Central memory CD4-positive, alpha-beta T cell (primary cell): ENCODE measurements around the gene RASA3.
"Not testable (repeated sequence)": the region's sequence is repeated elsewhere in the genome, so short reads cannot be mapped to it uniquely, and the experiment has no call there.

Experiments
- DNase-seq: peaks from one replicate; pipeline ENCODE4 v3.0.0; 2022

Gene RASA3

DNA sequence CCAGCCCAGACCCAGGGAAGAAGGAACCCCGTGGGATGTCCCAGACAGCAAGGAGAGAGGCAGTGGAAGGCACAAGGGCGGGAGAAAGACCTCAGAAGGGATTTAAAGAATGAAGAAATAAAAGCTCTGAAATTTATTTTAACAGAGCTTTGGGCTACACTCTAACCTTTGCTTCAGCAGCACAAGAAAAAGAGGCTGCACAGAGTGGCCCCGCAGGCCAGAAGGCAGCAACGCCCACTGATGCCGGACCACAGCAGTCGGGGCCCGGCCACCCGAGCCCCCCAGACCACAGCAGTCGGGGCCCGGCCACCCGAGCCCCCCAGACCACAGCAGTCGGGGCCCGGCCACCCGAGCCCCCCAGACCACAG is 33.8 kb downstream of the RASA3 start:
- DNase-seq, result not testable (repeated sequence)

DNA sequence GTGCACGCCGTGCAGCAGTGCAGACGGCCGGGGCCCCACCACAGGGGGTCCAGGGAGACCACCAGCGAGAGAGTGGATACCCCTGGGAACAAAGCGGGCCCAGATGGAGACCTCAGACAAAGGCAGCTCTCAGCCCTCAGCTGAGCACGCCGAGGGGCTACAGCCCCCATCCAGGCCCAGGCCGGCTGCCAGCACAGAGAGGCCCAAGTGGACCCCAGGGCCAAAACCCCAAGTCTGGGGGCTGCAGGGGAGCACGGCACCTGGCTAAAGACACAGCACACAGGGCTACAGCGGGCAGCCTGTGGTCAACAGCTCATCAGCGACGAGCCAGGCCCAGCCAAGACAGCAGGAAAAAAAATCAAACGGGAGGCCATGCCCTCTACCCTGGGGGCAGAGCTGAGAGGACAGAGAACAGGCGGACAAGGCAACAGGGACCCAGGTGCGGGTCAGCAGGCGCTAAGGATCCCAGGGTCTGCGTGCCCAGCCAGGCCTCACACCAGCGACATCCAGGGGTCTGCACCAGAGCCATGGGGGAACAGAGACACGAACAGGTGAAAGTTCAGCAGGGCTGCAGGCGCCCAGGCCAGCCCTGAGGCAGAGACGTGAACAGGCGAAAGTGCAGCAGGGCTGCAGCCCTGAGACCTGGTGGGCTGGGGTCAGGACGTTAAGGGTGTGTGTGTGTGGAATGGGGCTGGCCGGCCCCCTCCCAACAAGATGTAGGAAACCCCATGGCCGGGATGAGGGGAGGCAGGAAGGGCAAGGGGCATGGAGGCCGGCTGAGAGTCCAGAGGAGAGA is 34.3 kb downstream of the RASA3 start:
- DNase-seq, result no peak

DNA sequence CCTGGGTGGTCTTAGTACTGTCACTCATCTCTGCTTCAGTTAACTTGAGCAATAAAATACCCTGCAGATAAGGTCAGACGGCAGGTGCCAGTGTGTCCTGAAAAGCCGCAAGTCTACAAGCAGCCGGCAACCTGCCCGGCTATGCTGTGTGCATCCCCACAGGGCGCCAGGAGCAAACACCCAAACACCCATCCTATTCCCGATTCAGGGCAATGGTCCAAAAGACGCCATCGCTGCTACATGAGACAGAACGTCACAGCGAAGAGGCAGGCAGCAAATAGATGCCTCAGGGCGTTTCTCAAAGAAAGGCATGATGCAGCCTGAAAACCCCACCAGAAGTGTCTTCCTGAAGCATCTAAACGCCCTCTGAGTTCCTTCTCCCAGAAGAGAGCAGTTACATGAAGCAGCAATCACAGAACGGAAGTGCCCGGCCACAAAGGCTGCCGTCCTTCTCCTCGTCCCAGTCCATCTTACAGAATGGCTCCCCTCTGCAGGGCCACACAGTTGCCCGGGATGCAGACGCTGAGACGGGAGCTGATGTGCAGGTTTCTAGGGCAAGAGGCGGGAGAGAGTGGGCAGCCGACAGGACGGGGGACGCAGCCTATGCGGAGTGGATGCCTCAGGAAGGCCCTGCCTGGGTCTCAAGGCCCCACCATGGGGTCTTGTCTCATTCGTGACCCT is 35.1 kb downstream of the RASA3 start:
- DNase-seq, result no peak

DNA sequence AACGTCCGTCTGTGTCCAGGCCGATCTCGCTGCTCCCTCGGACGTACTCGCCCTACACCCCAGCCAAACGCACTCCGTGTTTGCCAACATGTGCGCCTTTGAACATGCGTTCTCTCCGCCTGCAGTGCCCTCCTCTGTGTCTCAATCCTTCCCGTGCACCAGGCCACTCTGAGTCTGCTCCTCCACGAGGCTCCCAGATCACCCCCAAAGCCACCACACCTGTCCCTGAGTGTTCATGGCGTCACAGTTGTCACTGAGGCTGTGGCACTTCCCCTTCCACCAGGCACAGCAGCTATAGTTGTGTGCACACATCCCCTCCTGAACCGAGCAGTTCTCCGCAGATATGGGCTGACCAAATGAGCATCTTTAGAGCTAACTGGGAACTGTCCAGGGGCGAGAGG is 35.6 kb downstream of the RASA3 start:
- DNase-seq, result no peak

DNA sequence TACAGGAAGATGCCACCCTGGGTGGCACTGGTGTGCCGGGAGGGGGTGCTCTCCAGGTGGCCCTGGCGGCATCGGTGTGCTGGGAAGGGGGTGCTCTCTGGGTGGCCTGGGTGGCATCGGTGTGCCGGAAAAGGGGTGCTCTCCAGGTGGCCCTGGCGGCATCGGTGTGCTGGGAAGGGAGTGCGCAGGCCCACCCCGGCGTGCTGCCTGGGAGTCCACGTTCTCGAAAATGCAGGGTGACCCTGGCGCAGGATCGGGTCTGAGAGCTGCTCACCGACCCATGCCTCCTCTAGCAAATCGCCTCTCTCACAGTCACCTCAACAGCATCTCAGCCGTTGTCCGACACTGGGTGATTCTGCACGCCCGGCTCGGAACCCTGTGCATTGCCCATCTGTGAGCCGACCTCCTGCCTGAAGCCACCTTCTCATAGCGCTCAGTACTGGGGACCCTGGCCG is 36.4 kb downstream of the RASA3 start:
- no peak for DNase-seq

DNA sequence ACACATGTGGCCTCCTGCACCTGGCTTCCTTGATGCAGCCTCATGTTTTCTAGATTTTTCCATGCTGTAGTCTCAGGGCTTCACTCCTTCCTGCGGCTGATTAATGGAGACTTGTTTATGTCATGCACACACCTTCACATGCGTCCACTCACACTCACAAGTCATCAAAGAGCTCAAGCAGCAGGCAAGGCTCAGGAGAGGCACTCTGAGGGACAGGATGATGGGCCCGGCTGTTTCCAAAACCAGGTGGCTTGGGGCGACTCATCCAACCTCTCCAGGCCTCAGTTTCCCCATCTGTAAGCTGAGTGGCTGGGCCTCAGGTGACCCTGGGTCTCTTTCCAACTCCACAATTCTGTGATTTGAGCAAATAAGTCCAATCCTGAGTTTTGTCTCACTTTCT is 36.9 kb downstream of the RASA3 start:
- no peak for DNase-seq

DNA sequence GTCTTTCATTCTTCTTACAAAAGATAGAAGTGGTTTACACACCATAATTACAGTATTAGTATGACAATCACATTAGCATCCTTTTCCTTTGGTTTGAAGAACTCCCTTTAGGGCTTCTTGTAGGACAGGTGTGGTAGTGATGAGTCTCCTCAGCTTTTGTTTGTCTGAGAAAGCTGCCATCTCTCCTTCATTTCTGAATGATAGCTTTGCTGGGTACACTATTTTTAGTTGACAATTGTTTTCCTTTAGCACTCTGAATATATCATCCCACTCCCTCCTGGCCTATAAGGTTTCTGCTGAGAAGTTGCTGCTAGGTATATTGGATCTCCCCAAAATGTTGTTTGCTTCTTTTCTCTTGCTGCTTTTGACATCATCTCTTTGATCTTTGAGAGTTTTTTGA is 39.3 kb downstream of the RASA3 start:
- no peak for DNase-seq

DNA sequence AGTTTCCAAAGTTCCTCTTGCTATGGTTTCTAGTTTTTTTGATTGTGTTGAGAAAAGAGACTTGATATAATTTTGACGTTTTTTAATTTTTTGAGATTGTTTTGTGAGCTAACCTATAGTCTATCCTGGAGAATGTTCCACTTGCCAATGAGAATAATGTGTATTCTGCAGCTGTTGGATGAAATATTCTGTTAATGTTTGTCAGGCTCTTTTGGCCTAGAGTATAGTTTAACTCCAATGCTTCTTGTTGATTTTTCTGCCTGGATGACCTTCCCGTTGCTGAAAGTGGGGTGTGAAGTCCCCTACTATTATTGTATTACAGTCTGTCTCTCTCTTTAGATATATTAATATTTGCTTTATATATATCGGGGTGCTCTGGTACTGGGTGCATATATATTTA is 40.0 kb downstream of the RASA3 start:
- DNase-seq, result no peak

DNA sequence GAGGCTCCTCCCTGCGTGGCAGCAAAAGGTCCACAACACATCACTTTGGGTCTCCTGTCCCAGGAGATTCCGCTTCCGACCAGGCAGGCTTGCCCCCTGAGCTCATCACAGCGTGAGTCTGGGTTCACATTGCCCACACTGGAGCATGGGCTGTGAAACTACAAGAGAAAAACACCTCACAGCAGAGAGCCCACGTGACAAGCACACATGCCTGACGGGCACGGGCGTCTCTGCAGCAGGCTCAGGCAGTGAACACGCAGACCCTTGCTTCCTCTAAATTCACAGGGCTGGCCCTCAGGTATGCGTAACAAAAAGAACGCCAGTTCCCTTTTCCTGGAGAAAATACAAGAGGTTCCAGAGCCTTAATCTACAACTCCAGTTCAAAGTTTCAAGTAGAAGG is 41.9 kb downstream of the RASA3 start:
- DNase-seq, result no peak

DNA sequence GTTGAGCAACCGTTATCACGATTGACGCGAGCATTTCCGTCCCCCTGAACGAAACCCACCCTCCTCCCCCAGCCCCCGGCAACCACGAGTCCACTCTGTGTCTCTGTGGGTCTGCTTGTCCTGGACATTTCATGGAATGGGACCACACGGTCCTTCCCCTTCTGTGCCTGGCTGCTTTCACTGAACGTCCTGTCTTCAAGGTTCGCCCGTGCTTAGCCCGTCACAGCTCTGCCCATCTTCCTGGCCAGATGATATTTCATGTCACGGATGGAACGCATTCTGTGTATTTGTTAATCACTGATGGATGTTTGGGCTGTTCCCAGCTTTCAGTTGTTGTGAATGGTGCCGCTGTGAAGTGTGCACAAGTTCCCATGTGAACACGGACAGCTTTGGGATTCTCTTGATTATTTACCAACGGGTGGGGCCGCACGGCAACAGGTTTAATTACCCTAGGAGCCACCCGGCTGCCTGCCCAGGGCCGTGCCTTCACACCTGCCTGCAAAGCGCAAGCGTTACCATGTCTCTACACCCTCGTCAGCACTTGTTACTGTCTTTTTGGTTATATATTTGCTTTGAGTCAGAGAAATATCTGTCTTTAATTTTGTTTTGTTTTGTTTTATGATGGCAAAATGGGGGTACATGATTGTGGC is 42.5 kb downstream of the RASA3 start:
- no peak for DNase-seq

DNA sequence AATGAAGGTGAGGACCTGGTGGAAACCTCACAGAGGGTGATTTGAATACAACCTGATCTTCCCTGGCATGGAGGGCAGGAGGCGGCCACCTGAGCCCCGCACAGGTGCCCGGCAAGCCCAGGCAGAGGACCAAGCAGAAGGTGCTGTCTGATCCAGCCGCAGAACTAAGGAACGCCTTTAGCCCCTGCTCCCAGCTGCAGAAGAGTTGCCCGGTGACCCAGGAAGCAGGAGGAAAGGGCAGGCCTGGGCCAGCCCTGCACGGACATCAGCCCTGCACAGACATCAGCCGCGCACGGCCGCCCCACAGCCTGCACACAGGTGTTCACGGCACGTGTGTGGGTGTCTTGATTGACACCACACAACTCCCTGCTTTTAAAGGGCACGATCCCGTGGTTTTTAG is 43.1 kb downstream of the RASA3 start:
- DNase-seq, result no peak

DNA sequence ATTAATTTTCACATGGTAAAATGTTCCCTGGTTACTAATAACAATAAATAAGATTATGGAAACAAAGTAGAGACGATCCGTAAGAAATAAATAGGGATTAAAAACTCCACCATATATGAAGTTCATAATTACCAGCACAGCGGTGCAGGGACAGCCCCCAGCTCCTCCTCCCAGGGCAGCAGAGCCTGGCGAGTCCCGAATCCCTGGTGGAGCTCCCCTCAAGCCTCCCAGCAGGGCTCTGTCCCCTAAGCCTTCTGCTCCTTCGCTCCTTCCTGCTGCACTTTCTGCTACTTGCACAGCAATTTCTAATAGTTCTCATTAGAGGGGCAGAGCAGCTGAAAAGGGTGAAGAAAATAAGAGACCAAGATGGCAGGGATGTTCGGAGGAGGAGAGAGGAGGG is 43.6 kb downstream of the RASA3 start:
- no peak for DNase-seq

DNA sequence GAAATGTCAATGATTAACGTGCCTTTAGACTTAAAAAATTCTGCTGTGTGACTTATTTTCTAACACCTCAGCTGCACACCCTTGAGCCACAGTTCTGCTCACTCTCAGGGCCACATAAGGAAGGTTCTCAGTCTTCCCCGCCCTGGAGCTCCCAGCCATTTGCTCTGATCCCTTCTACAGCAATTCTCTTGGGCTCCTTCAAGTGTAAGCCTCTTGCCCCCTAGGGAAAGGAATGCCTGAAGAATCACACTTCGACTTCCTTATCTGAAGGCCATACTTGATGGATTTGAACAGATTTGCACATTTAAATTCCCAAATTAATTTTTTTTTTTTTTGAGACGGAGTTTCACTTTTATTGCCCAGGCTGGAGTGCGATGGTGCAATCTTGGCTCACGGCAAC is 44.2 kb downstream of the RASA3 start:
- DNase-seq, result no peak

DNA sequence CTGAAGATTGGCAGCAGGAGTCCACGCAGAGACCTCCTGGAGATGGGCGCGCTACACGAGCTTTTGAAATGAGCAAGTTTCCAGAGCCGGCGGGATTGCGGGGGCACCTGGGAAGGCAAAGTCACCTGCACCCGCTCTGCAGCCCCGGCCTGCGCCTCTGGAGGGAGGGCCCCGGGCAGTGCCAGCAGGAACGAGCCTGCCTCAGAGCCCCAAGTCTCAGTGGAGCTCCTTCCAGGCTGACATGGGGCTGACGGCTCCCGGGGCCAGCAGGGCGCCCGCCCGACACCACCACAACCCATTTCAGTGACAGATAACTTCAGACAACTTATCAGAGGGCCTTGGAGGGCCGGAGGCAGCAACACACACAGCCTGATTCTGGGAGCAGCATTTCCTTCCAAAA is 45.0 kb downstream of the RASA3 start:
- DNase-seq, result no peak

DNA sequence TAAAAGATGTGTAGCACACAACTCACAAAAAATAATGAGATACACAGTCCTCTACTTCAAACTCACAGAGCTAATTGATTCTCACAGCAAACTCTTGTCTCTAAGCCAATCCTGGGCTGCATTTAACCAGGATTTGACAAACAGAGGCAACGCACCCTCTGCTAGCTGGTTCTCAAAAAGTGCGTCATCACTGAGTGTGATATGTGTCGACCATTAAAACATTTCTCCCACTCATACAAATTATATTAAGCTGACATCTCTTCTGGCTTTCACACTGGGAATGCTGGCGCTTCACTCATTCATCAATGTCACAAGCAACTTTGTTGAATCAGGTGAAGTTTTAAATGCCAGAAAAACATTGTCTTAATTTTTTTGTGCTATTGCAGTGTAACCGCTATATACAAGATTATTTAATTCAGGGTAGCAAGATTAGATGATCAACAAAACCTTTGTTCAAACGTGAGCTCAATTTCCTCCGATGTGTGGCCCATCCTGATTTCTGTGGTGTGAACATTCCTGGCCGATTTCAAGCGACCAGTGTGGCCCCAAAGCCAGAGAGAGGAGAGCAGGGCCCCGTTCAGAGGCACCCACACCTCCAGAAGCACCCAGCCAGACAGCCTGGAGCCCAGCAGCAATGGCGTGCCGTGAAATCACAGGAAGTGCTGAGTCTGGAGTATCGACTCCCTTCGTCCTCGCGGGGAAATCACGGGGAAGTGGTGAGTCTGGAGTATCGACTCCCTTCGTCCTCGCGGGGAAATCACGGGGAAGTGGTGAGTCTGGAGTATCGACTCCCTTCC is 49.4 kb downstream of the RASA3 start:
- DNase-seq, result no peak

DNA sequence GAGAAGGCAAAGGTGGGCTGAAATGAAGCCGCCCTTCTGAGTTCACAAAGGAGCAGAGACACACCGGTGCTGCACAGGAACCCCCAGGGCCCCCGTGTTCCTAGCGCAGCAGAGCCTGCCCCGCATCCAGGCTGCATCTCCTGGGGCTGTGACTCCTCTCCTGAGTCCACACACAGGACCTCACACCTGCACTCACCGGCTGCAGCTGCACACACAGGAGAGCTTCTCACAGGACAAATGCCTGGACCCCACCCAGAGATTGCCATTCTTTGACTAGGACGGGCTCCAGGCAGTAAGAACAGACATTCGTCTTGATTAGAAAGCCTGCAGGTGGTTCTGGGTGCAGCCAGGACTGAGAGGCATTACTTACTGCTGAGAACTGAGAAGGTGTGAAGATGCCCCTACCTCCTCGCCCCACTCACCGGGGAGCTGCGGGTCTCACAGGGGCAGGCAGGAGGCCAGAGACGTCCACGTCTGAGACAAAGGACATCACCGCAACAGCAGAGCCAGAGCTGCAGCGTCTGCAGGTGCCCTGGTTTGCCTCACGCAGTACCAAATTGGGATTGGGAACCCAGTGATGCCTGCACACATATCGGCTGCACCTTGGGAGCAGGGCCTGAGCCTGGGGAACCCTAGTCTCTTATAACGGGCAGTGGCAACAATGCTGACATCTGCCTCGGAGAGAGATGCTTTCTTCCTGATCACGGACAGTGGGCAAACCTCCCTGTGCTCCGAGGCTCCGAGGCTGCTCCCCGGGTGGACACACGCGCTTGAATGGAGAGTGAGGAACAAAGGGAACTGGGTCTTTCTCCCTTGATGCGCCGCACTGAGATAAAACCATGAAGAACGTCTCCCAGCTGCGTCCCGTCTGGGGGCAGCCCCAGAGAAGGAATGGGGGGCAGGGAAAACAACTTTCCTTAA is 50.4 kb downstream of the RASA3 start:
- DNase-seq, result no peak

DNA sequence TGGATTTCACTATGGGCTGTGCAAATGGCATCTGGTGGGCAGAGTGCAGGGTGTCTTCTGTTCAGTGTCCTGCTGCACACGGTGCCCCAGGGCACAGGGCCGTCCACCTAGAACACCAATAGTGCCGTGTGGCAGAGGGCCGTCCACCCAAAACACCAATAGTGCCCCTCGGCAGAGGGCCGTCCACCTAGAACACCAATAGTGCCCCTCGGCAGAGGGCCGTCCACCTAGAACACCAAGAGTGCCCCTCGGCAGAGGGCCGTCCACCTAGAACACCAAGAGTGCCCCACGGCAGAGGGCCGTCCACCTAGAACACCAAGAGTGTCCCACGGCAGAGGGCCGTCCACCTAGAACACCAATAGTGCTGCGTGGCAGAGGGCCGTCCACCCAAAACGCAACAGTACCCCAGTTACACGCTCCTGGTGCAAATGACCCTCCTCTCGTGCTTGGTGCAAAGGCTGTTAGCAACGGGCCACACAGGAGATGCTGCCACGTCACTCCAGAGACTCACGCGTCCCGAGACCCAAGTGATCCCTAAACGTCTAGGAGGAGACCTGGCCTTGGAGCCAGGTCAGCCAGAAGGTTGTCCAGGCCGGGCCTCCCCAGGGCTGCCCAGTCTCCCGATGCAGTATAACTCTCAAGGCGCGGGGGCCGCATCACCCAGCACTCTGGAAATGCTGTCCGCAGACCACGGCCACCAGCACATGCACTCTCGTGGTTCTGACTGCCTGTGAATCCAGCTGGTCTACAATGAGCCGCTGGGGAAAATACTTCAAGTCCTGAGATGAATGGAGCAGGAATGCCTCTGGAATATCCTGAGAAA is 51.5 kb downstream of the RASA3 start:
- DNase-seq, result no peak

DNA sequence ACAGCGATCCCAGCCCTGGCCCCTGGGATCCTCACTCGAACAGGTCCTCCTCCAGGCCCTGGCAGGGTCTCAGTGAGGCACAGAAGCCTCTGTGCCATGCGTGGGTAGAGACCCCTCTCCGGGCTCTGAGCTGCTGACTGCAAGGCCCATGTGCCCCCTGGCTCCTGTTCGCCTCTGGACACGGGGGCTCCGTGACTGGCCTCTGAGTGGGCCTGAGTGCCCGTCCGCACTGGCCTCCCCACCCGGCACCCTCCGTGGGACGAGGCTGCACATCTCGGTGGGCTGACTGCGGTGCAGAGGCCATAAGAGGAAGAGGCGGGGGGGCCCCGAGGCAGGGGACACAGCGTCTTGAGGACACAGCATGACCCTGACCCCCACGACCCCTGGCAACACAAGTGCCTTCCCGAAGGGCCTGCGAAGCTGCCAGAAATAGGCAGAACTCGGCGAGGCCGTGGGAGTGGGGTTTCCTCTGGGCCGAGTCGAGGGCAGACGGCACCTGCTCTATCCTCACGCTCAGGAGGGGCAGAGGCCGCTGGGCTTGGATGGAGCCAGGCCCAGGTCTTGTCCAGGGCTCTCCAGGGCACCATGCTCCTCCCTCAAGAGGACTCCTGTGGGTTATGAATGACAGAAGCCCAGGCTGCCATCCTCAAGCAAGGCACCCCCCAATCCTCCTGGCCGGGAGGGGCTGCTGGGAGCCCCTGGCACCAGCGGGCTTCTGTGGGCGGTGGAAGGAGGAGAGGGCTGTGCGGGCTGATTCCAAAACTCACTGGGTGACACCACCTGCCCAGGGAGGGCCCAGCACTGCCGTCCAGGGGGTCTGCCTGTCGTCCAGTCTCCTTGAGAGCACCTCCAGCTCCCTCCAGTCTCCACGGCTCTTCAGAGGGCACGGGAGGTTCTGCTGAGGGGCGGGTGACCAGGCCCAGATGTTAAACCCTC is 52.6 kb downstream of the RASA3 start:
- DNase-seq, result no peak

DNA sequence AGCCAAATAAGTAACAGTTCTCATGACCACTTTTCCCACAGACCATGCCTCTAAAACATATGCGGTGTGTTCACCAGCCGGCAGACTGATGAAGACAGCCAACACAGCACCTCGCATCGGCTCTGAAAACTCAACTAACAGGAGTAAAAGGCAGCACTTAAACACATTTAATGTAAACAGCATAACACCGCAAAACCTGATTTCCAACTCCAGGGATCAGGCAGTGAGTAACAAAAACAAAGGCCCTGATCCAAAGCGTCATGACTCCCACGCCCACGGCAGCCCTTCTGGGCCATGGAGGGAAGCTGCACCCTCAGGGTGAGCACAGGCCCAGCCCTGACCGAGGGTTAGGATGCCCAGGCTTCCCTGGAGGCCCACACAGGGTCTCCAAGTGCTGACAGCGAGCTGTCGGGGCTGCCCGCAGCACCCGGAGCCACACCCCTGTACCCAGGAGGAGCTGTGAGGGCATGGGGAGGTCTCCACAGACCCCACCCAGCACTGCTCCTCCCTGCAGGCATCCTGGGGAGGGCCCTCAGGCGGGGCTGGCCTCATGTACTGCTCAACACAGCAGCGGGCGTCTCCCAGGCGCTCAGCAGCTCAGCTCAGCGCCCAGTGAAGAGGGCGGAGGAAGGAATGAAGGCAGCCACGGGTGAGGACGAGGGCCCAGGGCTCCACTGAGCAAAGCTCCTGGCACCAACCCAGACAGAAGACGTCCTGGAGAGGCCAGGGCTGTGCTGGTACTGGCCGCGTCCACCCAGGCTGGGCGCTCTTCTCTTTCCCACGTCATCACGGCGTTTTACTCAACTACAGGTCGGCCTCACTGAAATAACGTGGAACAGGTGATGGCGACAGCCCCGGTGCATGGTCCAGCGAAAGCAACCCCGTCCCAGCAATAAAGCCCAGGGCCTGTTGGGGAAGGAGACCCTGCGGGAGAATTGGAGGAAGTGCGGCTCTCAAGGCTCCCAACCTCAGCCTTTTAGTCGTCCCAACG is 53.7 kb downstream of the RASA3 start:
- no peak for DNase-seq
